ENCODE measurements around the gene BCAS1. TPM values are rescaled to one million over a fixed set of nuclear protein-coding genes. Genes with fewer than 3 reads are reported as not detected.

Gene BCAS1
- total and polyA plus RNA-seq, 2 donors (not counting 1 experiment from before 2014, with no cell fraction given) = 0.97 to 1.1 TPM

GRCh38 chr20:53902968-53903651, 167.3 kb downstream of the BCAS1 start:
- H3K4me1 Mint-ChIP-seq = peaks cover 54% of the 10 kb centered on the region
- Histone ChIP-seq H3K27ac (ENCODE audit: low read length in 2 of 2) (no peak overlapping the region), H3K4me1 (ENCODE audit: control insufficient read depth in 2 of 2, insufficient read depth in 2 of 2, low read length in 2 of 2) (peaks cover 11 to 39% of the 10 kb centered on the region in 2 donors), H3K27me3 (replicated peaks in 1 of 4; ENCODE audit: control extremely low read depth in 1 of 4, control insufficient read depth in 3 of 4, insufficient read depth in 4 of 4, low read length in 3 of 4) (no peaks in the 10 kb centered on the region), H3K4me2 (replicated peaks; ENCODE audit: low read depth, low read length, poor library complexity, severe bottlenecking) (no peak overlapping the region), H3K36me3 (replicated peaks in 1 of 2; ENCODE audit: control extremely low read depth in 1 of 2, control insufficient read depth in 1 of 2, extremely low read depth in 1 of 2, insufficient read depth in 2 of 2, low read length in 1 of 2) (no peaks in the 10 kb centered on the region), H3K79me2 (ENCODE audit: control insufficient read depth, insufficient read depth, low read length) (no peaks in the 10 kb centered on the region), H2AFZ (ENCODE audit: insufficient read depth, low read depth, low read length, poor library complexity, severe bottlenecking) (no peak overlapping the region), H3K4me3 (ENCODE audit: control extremely low read depth in 1 of 5, extremely low read depth in 1 of 5, insufficient read depth in 1 of 5, low read depth in 2 of 5, low read length in 4 of 5) (no peak overlapping the region), H3K9me3 (ENCODE audit: control extremely low read depth in 1 of 3, control insufficient read depth in 2 of 3, insufficient read depth in 1 of 3, low read length in 2 of 3) (no peaks in the 10 kb centered on the region), H3K9ac (ENCODE audit: low read length) (no peak overlapping the region), H4K20me1 (ENCODE audit: control insufficient read depth, insufficient read depth, low read length, poor library complexity, severe bottlenecking) (no peaks in the 10 kb centered on the region)
- intact Hi-C loops (cut with micrococcal nuclease) = no loop called here
- ATAC-seq (ENCODE audit: low read depth) (no peak), DNase-seq (no peak)
- no peak overlapping the region for H3K27ac Mint-ChIP-seq
- ChIA-PET CTCF (interaction anchor here (1.7 kb wide), 1 partner anchor 928 kb away, joined by 3 read pairs; no protein-coding TSS in a partner anchor), POLR2A (interaction anchor here (0.7 kb wide), 1 partner anchor 309 kb away, joined by 3 read pairs; no protein-coding TSS in a partner anchor)
- no peaks in the 10 kb centered on the region for H3K9me3 Mint-ChIP-seq (ENCODE audit: insufficient read depth)
- TF ChIP-seq CTCF (IDR thresholded peaks at IDR 0.05) (no peak), EZH2 (IDR thresholded peaks at IDR 0.05; ENCODE audit: borderline replicate concordance, insufficient read depth, low read depth, low read length, poor library complexity, severe bottlenecking) (no peak)
- WGBS (ENCODE audit: insufficient coverage) = 100% methylated on average over 5 of the region's 11 CpGs
- no peak overlapping the region for H3K4me3 Mint-ChIP-seq
- H3K27me3 Mint-ChIP-seq = no peaks in the 10 kb centered on the region

GRCh38 chr20:53901497-53902096, 168.8 kb downstream of the BCAS1 start:
- WGBS (ENCODE audit: insufficient coverage) = 100% methylated on average over 1 of the region's 4 CpGs
- no peak overlapping the region for H2AFZ ChIP-seq (ENCODE audit: insufficient read depth, low read depth, low read length, poor library complexity, severe bottlenecking)
- no peaks in the 10 kb centered on the region for H4K20me1 ChIP-seq (ENCODE audit: control insufficient read depth, insufficient read depth, low read length, poor library complexity, severe bottlenecking)
- Mint-ChIP-seq H3K4me3 (no peak overlapping the region), H3K4me1 (peaks cover 45% of the 10 kb centered on the region), H3K27ac (no peak overlapping the region), H3K9me3 (ENCODE audit: insufficient read depth) (no peaks in the 10 kb centered on the region), H3K27me3 (no peaks in the 10 kb centered on the region)
- H3K27me3 ChIP-seq (replicated peaks in 1 of 4; ENCODE audit: control extremely low read depth in 1 of 4, control insufficient read depth in 3 of 4, insufficient read depth in 4 of 4, low read length in 3 of 4) = no peaks in the 10 kb centered on the region
- H3K4me1 ChIP-seq (ENCODE audit: control insufficient read depth in 2 of 2, insufficient read depth in 2 of 2, low read length in 2 of 2) = peaks cover 11 to 34% of the 10 kb centered on the region in 2 donors
- no peak overlapping the region for H3K4me2 ChIP-seq (replicated peaks; ENCODE audit: low read depth, low read length, poor library complexity, severe bottlenecking)
- no peak overlapping the region for H3K4me3 ChIP-seq (ENCODE audit: control extremely low read depth in 1 of 5, extremely low read depth in 1 of 5, insufficient read depth in 1 of 5, low read depth in 2 of 5, low read length in 4 of 5)
- CTCF ChIA-PET = interaction anchor here (1.7 to 5.0 kb wide), 2 partner anchors 13 to 926 kb away, joined by 3 to 37 read pairs; no protein-coding TSS in a partner anchor
- no peaks in the 10 kb centered on the region for H3K79me2 ChIP-seq (ENCODE audit: control insufficient read depth, insufficient read depth, low read length)
- H3K9me3 ChIP-seq (ENCODE audit: control extremely low read depth in 1 of 3, control insufficient read depth in 2 of 3, insufficient read depth in 1 of 3, low read length in 2 of 3) = no peaks in the 10 kb centered on the region
- no peak for DNase-seq
- no peak overlapping the region for H3K9ac ChIP-seq (ENCODE audit: low read length)
- ATAC-seq (ENCODE audit: low read depth) = no peak
- intact Hi-C loops (cut with micrococcal nuclease) = no loop called here
- no peak overlapping the region for H3K27ac ChIP-seq (ENCODE audit: low read length in 2 of 2)
- POLR2A ChIA-PET = no interaction called here
- no peaks in the 10 kb centered on the region for H3K36me3 ChIP-seq (replicated peaks in 1 of 2; ENCODE audit: control extremely low read depth in 1 of 2, control insufficient read depth in 1 of 2, extremely low read depth in 1 of 2, insufficient read depth in 2 of 2, low read length in 1 of 2)
- TF ChIP-seq CTCF (IDR thresholded peaks at IDR 0.05) (no peak), EZH2 (IDR thresholded peaks at IDR 0.05; ENCODE audit: borderline replicate concordance, insufficient read depth, low read depth, low read length, poor library complexity, severe bottlenecking) (no peak)

All from B cell (primary cell).